ENCODE results near the gene ACBD6.

ACBD6 gene

DNA sequence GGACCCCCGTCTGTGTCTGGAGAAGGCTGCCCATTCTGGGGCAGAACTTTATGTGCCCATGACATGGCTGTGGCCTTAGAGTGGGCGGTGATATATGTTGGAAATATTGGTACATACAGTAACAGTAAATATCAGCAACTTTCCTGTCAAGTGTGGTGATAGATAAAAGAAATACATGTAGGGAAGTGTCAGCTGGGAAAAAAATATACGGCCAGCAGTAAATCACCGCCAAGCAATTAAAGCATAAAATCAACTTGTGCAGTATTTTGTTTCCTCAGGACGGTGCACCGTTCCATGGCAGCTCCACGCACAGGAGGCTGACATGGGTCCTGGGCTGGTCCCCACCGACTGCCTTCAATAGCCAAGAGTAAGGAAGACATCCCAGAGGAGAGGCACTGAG, 244.9 kb downstream of the ACBD6 start:
- no peak for DNase-seq (ENCODE audit: low read depth in 2 of 2, low spot score in 1 of 2)

DNA sequence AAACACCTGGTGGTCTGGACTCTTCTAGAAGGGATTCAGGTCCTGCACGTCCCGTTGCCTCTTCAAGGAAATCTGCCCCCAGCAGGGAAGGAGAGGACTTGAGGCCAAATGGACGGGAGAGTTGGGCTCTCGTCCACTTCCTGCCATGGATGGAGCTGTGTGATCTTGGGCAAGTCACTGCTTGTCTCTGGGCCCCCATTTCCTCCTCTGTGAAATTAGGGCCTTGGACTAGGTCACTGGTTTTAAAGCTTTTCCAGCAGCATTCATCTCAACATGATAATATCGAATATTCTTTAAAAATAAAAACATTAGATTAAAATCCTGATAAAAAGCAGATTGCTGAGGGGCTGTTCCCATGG, 245.4 kb downstream of the ACBD6 start:
- no peak for DNase-seq (ENCODE audit: low read depth in 2 of 2, low spot score in 1 of 2)

DNA sequence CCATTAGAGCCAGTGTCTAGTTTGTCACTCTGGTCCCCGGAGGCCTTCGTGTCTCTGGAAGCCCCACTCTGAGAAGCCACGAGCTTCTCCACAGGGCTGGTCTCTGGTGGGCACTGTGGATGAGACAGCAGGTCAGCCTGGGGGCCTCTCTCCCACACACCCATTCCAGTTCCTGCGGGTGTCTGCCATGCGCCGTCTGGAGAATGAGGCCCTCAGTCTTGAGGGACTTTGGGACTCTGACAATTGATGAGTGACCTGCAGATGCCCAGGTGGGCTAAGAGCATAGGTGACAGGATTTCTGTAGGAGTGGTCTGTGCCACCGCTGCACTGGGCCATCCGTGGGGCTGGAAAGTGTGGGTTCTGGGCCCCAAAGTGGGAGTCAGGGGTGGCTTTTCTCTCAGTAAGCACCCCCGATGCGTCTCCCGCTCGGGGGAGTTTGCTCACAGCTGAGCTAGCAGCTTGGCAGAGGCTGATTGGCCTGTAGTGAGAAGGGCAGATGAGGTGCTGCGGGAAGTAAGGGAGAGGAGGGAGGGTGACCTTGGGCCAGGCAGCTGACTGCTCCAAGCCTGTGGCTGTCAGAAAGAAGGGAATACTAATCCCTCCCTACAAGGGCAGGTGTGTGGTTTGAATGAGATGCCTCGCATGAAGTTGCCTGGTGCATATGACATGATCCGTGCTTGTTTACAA, 245.9 kb downstream of the ACBD6 start:
- DNase-seq (ENCODE audit: low read depth in 2 of 2, low spot score in 1 of 2): no peak

DNA sequence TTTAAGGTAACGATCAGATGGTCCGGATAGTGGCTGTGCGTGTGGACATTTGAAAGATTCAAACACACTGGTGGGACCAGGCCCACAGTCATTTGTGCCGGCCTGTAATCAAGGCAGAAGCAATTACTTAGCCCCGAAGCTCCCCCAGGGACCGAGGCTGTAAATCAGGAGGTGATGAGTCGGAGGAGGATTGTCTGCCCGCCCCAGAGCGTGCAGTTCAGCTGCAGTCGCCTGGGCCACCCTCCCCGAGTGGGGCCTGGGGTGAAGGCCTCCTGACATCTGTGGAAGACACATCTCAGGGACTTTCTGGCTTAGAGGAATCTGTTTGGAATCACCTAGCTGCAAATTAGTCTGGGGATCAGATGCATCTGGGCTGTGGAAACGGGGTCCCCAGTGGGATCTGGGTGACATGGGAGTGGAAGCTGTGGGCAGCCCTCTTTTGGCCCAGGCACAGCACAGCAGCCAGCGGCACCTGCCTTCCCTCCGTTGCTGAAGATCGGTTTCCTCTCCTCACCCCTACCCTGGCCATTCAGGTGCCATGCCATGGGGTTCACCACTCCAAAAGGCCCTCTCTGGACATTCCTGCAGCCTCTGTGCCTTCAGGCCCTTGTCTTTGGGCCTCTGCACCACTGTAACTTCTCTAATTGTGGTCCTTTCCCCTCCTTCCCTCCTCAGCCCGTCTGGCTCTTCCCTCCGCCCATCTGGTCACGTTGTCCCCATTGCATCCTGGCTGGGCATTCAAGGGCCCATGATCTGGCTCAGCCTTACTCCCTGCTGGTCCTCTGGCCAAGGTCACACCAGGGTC, 246.6 kb downstream of the ACBD6 start:
- no peak for DNase-seq (ENCODE audit: low read depth in 2 of 2, low spot score in 1 of 2)

DNA sequence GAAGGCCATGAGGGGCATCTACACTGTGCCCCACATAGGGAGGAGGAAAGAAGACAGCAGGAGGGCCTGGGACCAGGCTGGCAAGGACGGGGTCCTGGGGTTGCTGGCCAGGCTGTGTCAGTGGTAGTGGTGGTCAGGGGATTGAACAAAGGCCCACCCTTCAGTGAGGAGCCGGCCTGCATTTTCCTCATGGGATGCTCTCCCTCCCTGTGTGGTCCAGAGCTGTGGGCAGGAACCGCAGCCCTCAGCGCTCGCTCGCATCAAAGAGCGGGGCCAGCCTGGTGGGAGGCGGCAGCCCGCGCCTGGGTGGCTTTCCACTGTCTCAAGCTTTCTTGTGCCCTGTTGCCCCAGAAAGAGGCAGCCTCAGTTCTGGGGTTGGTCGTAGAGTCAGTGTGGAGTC, 247.5 kb downstream of the ACBD6 start:
- no peak for DNase-seq (ENCODE audit: low read depth in 2 of 2, low spot score in 1 of 2)

DNA sequence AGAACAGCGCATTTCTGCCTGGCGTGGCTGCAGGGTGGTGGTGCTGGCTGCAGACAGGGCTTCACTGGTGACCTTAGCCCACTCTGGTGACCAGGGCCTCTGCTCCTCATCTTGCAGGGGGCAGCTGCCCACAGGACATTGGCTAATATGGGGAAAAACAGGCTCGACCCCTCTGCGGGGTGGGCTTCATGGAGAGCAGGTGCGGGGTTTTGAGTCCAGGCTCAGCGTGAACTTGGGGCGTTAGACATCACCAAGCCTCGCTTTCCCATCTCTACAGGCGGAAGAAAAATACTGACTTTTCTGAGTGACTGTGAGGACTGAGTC, 247.9 kb downstream of the ACBD6 start:
- no peak for DNase-seq (ENCODE audit: low read depth in 2 of 2, low spot score in 1 of 2)

DNA sequence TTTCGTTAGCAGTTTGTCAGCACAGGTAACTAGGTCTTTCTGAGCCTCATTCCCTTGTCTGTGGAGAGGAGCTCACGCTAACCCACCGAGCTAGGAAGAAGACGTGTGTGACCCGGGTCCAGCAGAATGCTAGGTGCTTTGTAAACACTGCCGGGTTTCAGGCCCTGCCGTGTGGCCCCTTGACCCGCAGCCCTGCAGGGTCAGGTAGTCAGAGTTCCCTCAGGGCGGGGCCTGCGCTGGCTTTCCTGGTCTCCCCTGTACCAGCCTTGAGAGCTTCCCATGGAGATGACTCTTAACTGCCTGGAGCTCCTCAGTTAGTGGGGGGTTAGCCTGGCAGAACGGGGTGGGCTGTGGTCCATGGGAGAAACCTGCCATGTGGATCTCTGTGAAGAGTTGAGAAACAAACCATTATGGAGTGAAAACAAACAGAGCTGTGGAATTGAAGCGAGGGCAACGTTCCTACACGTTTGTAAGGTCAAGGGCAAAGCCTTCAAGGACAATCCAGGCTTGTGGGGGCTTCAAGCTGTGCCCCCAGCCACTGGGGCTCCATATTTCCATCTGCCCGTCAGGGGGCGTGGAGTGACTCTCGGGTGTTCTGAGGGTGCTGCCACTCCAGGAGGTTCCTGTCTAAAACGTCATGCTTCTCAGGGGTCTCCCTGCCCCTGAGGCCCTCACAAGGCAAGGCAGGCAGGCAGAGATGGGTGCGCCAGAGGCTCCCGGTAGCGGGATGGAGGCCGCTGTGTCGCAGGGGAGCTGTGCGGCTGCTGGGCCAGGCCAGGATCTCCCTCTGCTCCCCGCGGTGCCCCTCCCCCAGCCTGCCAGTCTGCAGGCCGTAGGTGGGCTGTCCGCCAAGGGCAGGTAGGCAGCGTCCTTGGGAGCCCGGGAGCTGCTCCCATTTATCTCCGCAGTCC, 248.5 kb downstream of the ACBD6 start:
- no peak for DNase-seq (ENCODE audit: low read depth in 2 of 2, low spot score in 1 of 2)

DNA sequence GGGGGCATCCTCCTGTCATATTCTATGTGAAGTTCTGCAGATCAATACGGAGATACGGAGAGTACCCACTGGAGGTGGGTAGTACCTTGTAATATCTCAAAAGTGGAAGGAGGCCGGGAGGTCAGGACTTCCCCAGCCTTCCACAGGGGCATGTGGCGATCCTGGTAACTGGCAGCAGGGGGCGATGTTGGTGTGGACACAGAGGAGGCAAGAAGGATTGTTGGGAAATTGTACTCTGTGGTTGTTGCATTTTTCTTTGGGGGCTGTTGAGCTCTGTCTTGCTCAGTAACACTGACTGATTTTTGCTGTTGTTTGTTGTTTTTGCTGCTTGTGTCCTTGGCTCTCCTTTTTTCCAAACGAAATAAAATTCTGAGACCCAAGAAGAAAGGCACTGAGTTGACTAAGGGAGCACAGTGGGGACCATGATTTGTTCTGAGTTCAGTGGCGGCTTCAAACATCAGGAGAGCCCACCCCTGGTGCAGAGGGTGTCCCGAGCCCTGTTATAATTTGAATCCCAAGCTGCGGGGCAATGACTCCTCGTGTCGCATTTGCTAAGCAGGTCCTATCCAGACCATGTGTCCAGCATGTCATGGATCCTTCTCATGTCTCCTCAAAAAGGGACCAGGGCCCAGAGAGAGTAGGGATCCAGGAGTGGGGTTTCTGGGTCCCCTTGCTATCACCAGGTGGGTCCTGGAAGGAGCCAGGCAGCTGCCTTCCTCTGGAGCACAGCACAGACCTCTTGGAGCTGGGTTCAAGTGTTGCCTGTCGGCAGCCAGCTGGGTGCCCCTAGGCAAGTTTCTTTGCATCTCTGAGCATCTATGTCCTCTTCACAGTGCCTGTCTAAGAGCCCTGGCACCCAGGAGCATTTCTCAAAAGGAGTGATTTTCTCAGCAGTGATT, 249.5 kb downstream of the ACBD6 start:
- DNase-seq (ENCODE audit: low read depth in 2 of 2, low spot score in 1 of 2): peak; percentile 27 to 42

DNA sequence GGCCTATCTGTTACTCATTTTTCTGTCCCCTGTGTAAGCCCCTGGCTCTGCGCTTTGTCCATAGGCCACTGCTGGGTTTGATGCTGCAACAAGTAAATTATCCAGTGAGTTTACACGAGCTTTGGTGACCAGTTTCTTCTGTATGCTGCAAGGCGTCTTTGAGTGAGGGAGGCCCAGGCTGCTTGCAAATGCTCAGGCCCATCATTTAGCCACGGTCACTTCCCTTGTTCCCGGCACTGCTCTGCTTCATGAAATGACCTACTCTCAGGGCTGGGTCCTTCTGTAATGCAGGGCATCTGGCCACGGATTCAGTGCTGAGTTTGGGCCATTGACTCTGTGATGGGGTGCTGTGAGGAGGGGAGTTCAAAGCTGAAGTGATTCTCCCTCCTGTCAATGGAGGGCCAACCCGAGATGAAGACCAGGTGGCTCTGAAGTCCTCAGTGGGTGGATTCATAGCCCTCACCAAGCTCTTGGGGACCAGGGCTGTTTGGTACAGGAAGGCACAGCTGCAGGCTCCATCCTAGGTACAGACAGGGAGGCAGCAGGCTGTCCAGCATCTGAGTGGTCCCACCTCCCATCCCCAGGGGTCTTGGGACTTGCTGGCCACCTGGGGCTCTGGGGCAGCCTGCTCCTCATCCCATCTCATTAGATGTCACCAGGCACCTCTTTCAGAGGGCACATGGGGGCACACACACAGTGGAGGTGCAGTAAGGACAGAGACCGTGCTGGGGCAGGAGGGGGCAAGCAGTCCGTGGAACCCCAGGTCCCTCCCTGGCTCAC, 250.7 kb downstream of the ACBD6 start:
- no peak for DNase-seq (ENCODE audit: low read depth in 2 of 2, low spot score in 1 of 2)

DNA sequence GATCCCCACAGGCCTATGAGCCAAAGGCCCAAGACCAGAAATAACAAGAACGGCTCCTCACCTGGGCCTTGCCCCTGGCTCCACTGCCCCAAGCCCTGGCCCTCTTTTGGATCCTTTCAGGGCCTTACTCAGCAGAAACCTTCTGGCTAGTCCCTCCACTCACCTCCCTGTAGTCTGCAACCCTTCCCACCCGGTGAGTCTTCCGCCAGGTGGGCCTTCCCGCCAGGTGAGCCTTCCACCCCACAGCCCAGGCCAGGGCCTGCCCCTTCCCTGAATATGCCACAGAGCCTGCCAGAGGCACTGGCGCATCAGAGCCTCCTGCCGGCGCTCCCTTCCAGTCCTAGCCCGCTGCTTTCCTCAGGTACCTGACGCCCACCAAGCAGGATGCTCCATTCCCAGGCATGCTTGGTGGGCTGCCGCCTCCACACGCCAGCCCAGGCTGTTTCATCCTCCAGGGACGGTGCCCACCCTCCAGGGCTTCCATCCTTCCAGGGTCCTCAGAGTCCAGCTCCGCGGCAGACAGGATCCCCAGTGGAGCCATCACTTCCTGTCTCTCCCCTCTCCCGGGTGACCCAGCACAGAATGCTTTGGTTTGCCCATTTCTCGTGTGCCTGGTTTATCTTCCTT, 251.4 kb downstream of the ACBD6 start:
- DNase-seq (ENCODE audit: low read depth in 2 of 2, low spot score in 1 of 2): no peak

DNA sequence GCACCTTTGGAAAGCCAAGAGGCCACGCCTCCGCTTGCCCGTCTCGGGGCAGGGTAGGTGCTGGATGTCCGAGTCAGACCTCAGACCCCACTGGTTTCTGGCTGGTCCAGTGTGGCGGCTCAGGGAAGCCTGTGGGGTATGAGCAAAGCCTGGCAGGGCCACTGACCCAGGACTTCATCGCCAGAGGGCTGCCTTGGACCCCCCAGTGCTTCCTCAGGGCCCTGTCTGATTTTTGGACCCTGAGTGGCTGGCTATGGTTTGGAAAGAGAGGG, 251.9 kb downstream of the ACBD6 start:
- DNase-seq (ENCODE audit: low read depth in 2 of 2, low spot score in 1 of 2): no peak

DNA sequence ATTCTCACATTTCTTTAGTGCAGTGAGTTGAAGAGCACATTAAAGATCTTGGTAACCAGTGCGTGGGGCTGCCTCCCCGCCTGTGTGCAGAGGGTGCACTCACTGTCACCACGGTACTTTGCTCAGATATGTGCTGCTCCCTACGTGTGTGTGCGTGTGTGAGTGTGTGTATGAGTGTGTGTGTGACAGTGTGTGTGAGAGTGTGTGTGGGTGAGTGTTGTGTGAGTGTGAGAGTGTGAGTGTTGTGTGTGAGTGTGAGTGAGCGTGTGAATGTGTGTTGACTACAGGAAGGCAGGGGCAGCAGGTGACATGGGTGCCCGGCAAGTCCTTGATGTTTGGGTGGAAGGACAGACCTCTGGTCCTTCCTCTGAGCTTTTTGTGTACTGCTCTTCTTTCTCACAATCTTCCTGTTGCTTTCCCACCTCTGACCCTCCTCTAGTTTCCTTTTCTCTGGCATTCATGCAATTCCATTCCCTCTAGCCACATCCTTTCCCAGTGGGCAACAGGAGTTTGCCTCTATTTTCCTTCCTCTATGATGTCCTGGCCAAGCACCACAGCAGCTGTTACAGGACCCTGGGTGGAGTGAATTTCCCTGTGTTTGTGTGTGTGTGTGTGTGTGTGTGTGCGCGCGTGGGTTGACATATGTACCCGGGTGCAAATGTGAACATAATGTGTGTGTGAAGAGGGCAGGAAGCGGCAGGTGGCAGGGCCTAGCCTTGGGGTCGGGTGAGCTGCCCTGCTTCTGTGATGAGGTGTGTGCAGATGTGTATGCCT, 252.5 kb downstream of the ACBD6 start:
- DNase-seq (ENCODE audit: low read depth in 2 of 2, low spot score in 1 of 2): no peak

DNA sequence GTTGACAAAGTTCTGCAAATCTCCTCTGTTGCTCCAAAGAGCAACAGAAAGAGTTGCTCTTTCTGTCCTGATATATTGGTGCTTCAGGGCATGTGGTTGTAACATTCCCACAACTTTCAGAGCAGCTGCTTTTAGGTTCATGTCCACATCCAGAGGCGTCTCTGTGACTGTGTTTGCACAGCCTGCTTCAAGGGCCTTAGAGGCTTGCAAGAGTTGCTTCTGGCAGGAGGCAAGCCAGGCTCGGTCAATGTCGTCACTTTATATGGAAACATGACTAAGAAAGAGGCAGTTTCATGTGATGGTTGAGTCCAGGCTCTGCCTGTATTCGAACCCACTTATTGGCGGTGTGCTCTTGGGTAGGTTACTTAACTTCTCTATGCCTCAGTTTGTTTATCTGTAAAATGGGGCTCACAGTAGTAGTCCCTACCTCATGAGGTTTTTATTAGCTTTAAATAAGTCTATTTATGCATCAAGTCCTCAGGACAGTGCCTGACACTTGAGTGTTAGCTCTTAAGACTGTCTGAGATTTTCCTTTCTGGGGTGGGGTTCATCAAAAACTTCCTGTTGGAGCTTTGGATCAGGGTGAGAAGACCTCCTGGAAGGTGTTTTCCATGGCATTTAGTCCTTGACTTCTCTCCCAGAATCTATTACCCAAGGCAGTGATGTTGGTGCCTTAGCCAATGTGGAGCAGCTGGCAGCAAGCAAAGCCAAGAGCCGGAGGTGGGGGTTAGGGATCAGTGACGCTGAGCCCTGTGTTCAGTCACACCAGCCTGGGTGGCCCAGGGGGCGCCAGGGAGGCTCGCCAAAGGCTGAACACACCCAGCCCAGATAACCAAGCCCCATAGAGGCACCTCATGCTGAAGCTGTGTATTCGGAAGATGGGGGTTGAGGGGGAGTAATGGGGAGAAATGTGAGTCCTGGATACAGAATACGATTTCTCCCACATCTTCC, 253.4 kb downstream of the ACBD6 start:
- DNase-seq (ENCODE audit: low read depth in 2 of 2, low spot score in 1 of 2): no peak

DNA sequence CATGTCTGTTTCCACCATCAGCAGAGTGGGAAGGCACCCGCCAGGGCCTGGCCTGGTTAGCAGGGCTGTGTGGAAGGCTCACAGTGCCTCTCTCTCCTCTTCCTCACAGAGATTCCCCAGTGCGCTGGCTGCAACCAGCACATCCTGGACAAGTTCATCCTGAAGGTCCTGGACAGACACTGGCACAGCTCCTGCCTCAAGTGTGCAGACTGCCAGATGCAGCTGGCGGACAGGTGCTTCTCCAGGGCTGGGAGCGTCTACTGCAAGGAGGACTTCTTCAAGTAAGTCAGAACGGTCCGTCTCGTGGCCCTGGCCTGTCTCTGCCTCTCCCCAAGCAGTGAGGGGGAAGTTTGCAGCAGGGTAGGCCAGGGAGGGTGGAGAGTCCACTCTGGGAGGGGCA, 254.2 kb downstream of the ACBD6 start:
- DNase-seq (ENCODE audit: low read depth in 2 of 2, low spot score in 1 of 2): no peak

DNA sequence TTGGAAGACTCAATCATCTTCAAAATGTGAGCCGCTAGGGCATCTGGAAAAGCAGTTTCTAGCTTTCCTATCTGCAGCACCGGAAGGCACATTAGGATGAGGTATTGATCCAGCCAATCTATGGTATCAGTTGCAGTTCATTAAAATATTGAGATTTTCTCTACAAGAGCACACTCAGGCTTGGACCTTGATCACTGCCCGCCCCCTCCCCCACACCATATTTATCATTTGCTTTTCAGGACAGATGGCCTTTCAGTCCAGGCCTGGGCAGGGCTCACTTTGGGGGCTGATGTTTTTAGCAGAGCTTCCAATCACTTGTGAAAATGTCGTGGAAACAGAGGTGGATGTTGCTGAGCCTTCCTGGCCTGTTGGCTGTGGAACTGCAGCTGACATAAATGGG, 254.8 kb downstream of the ACBD6 start:
- no peak for DNase-seq (ENCODE audit: low read depth in 2 of 2, low spot score in 1 of 2)

DNA sequence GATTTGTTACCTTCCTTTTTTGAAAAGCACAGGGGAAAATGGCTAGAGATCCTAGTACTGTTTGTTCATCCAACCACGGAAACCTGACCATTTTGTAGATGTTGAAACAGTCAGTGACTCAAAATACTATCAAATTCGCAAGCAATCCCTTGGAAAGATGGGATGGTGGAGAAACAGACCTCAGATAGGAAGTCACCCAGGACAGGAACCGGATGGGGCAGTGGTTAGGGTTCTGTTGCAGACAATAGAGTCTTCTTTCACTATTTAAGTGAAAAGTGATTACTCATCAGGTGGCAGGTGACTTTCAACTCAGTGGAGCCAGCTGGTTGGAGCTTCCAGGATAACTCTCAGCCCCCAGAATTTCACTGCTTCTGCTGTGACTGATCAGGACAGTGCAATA, 255.3 kb downstream of the ACBD6 start:
- DNase-seq (ENCODE audit: low read depth in 2 of 2, low spot score in 1 of 2): no peak

DNA sequence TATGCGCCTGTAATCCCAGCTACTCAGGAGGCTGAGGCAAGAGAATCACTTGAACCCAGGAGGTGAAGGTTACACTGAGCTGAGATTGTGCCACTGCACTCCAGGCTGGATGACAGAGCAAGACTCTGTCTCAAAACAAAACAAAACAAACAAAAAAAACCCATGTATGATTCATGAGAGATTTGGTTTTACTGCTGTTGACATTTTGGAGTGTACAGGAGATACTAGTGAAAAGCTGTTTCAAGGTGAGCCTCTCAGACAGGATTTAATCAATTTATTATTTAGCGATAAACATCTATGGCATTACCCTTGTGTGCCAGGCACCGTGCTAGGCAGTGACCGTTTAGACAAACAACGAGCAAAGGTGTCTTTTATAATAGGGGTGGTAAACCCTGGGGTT, 255.8 kb downstream of the ACBD6 start:
- no peak for DNase-seq (ENCODE audit: low read depth in 2 of 2, low spot score in 1 of 2)

DNA sequence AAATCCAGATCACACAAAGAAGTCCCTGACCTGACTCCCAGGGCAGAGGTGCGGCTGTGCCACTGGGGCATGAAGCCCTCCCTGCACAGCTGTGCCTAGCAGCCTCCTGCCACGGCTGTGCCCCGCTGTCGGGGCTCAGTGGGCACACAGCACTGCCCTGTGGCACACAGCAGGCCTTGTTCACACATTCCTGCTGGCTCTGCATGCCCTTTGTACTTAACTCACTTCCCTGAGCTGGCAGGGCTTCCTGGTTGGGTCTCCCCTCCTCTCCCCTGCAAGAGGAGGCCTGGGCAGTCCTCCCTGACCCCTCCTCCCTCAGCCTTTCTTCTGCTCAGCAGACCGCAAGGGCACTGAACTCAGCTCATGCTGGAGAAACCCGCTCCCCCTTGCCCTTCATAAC, 257.5 kb downstream of the ACBD6 start:
- DNase-seq (ENCODE audit: low read depth in 2 of 2, low spot score in 1 of 2): no peak
